Transverse colon (tissue), 4 donors: ENCODE measurements around the gene TRMT44. TPM values are rescaled to one million over a fixed set of nuclear protein-coding genes. Genes with fewer than 3 reads are reported as not detected.

ENCODE experiments used
- DNase-seq: peaks from one replicate; pipeline ENCODE4 v3.0.0-alpha.2; 2019
- H3K27ac ChIP-seq, 4 donors: fragments of 200-600 bp; sonication (generic); 2 replicates each; pipeline ENCODE4 v1.5.1; 2016 to 2018; ENCODE audit warnings: inconsistent platforms in 4 of 4
- H3K27me3 ChIP-seq: fragments of 200-600 bp; sonication (generic); 2 replicates; pipeline ENCODE4 v1.5.1; 2017; ENCODE audit warnings: inconsistent platforms
- H3K36me3 ChIP-seq, 4 donors: fragments of 200-600 bp; sonication (generic); 2 replicates each; pipeline ENCODE4 v1.5.1; 2017 to 2019; ENCODE audit warnings: inconsistent platforms in 4 of 4
- H3K4me1 ChIP-seq, 4 donors: fragments of 200-600 bp; sonication (generic); 2 replicates each; pipeline ENCODE4 v1.5.1; 2017 to 2020; ENCODE audit warnings: inconsistent platforms in 4 of 4
- H3K4me3 ChIP-seq, 4 donors: fragments of 200-600 bp; sonication (generic); 1 replicate in 1 of 4; 2 replicates in 3 of 4; pipeline versions ENCODE4 v1.5.1 to v1.6.1; 2017 to 2019; ENCODE audit warnings: inconsistent platforms in 4 of 4
- H3K9me3 ChIP-seq, 2 donors: fragments of 200-600 bp; sonication (generic); 2 replicates each; pipeline ENCODE4 v1.5.1; 2017 to 2019; ENCODE audit warnings: inconsistent platforms in 2 of 2
- EP300 ChIP-seq: sonication (generic); formaldehyde crosslinking; IDR thresholded peaks from one replicate; pipeline ENCODE4 v1.6.1; 2017; ENCODE audit warnings: antibody characterized with exemption, low read depth
- POLR2A ChIP-seq: fragments of 450-650 bp; IDR thresholded peaks from one replicate; pipeline ENCODE4 v1.6.1; 2016; ENCODE audit warnings: antibody characterized with exemption, mild to moderate bottlenecking, moderate library complexity
- POLR2AphosphoS5 ChIP-seq, 3 donors: sonication (generic); formaldehyde crosslinking; IDR thresholded peaks; one replicate each; pipeline ENCODE4 v1.6.1; 2016; ENCODE audit warnings: antibody characterized with exemption in 3 of 3
- WGBS, 2 donors: methylation state at CpG; one replicate each; pipeline ENCODE4 v1.1.5; 2018; ENCODE audit warnings: low coverage in 1 of 2; 5-methylcytosine and 5-hydroxymethylcytosine counted together
- in situ Hi-C, 4 donors: fragments of 200-750 bp; cut with MboI; loops; one replicate each; pipeline versions ENCODE4 v1.15.0 to v1.15.1; 2017; ENCODE audit warnings: low sequenced_read_pairs in 3 of 4, low pct_ligation_motif_present in 1 of 4, low pct_unique_long_range_greater_than_20kb in 1 of 4
- intact Hi-C: fragments of 100-400 bp; cut with DNase I; formaldehyde crosslinking; loops from one replicate; pipeline ENCODE4 v1.15.1; 2023; ENCODE audit warnings: low total_unique reads
- total RNA-seq, 4 donors: library from RNA; depleted of rRNA; stranded (reverse); fragments of >200 nt; gene quantifications; one replicate each; pipeline ENCODE4 v1.1.0, GENCODE V29; 2016
- TF ChIP-seq, protein P1 (sequence below), 5 experiments: fragments of 200-600 bp in 3 of 5; fragments of 450-650 bp in 2 of 5; sonication (generic) in 3 of 5; IDR thresholded peaks; 1 replicate in 2 of 5; 2 replicates in 3 of 5; pipeline ENCODE4 v1.5.1; 2016 to 2017; ENCODE audit warnings: antibody characterized with exemption in 5 of 5, inconsistent platforms in 3 of 5, mild to moderate bottlenecking in 2 of 5, moderate library complexity in 1 of 5

TRMT44 gene
- total RNA-seq, 4 donors from 2014 or later, result 19.1 to 190 (median 29.7) TPM

DNA sequence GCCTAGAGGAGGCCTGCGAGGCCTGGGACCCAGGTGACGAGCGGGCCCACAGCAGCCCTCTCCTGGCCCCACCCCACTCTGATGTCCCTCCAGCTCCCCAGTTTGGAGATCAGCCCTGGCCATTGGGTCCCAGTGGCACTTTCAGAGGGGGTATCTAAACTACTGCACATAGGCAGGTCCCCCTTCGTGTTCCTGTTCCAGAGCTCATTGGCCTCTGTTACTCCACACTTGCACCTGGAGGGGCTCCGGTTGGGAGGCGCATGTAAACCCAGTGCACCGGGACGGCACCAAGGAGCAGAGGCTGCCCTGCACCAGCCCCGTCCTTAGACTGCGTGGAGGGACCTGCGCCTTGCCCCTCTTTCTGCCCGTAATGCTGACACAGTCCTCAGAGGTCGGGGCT is 34.3 kb downstream of the TRMT44 start:
- TF ChIP-seq, protein P1, sequence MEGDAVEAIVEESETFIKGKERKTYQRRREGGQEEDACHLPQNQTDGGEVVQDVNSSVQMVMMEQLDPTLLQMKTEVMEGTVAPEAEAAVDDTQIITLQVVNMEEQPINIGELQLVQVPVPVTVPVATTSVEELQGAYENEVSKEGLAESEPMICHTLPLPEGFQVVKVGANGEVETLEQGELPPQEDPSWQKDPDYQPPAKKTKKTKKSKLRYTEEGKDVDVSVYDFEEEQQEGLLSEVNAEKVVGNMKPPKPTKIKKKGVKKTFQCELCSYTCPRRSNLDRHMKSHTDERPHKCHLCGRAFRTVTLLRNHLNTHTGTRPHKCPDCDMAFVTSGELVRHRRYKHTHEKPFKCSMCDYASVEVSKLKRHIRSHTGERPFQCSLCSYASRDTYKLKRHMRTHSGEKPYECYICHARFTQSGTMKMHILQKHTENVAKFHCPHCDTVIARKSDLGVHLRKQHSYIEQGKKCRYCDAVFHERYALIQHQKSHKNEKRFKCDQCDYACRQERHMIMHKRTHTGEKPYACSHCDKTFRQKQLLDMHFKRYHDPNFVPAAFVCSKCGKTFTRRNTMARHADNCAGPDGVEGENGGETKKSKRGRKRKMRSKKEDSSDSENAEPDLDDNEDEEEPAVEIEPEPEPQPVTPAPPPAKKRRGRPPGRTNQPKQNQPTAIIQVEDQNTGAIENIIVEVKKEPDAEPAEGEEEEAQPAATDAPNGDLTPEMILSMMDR (IDR thresholded peaks at IDR 0.05), result no peak
- TF ChIP-seq POLR2A (no peak), POLR2AphosphoS5 (IDR thresholded peaks at IDR 0.05) (no peak), EP300 (no peak)
- Histone ChIP-seq H3K4me3 (no peak overlapping the region), H3K36me3 (no peaks in the 10 kb centered on the region), H3K4me1 (peaks cover 5 to 21% (median 12%) of the 10 kb centered on the region in 4 donors), H3K9me3 (no peaks in the 10 kb centered on the region), H3K27me3 (no peaks in the 10 kb centered on the region), H3K27ac (no peak overlapping the region)
- intact Hi-C loops, result loop anchor here (5.0 kb wide), 1 partner anchor 117 kb away; the partner anchor contains the start of gene CPZ
- 96% methylated on average over 13 of the region's 13 CpGs; no CpG with 5 or more reads in 1 of the 2 donors for WGBS, 2 donors
- no peak for DNase-seq
- in situ Hi-C loops, result loop anchor here in 1 of 4 donors (25.0 kb wide), 1 partner anchor 112 kb away; the partner anchor contains the start of genes CPZ and GPR78

DNA sequence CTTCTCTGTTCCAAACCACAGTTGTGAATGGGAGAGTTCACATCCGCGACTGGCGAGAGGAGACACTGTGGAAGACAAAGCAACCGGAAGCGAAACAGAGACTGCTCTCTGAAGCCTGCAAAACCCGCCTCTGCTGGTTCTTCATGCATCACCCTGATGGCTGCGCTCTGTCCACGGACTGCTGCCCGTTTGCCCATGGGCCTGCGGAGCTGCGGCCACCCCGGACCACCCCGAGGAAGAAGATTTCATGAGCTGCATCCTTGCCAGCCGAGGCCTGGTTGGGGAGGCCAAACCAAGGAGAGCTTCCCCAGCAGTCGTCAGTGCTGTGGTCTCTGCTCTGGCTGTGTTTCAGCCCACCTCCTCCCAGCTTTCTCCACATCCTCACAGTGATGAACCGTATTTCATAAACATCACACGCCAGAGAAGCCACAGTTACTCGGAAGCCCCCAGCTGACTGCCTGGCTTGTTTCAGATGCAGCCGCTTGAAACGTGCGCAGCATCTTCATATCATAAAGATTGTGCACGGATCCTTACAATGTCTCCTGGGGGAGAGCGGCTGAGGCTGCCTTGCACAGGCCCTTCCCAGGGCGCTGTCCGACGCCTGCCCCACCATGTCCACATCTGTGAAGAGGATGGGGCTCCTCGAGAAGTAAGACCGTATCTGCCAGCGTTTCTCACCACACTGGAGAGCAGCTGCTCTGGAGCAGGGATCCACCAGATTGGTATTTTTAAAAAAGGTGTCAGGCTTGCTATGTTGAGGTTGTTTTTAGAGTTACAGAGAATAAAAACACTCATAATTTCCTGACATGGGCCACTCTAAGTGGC is 35.4 kb downstream of the TRMT44 start:
- Histone ChIP-seq H3K36me3 (no peaks in the 10 kb centered on the region), H3K4me1 (peaks cover 5 to 21% (median 12%) of the 10 kb centered on the region in 4 donors), H3K27me3 (no peaks in the 10 kb centered on the region), H3K4me3 (no peak overlapping the region), H3K27ac (no peak overlapping the region), H3K9me3 (no peaks in the 10 kb centered on the region)
- 81 to 90% methylated on average over 8 to 29 of the region's 29 CpGs for WGBS, 2 donors
- in situ Hi-C loops (no loop called here), intact Hi-C loops (no loop called here)
- TF ChIP-seq POLR2AphosphoS5 (IDR thresholded peaks at IDR 0.05), result no peak
- TF ChIP-seq, protein P1 (IDR thresholded peaks at IDR 0.05), result no peak
- no peak for TF ChIP-seq EP300
- TF ChIP-seq POLR2A, result no peak
- DNase-seq, result no peak

DNA sequence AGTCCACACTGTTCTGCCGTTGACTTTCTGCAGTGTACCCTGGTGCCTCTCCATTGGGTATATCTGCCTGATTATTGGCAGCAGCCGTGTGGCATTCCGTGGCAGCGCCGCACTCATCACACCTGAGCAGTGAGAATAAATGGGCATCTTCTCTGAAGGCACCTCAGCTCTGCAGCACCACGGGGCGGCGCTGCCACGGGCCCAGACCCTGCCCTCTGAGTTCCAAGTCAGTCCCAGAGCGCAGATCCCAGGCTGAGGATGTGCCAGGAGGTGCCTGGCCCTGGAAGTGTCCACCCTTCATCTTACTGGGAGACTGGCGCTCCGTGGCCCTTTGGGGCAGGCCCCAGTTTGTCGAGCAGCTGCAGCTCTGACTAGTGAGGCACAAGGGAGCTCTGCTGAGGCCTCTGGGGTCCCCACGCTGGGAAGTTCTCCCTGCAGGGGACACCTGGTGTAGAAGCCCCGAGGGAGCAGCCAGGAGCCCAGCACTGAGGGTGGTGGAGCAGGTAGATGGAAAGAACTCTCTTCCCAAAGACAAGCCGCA is 36.6 kb downstream of the TRMT44 start:
- intact Hi-C loops (no loop called here), in situ Hi-C loops (no loop called here)
- Histone ChIP-seq H3K4me1 (peaks cover 5 to 19% (median 10%) of the 10 kb centered on the region in 4 donors), H3K4me3 (no peak overlapping the region), H3K27ac (no peak overlapping the region), H3K27me3 (no peaks in the 10 kb centered on the region), H3K36me3 (no peaks in the 10 kb centered on the region), H3K9me3 (no peaks in the 10 kb centered on the region)
- WGBS, 2 donors, result 94% methylated on average over 11 of the region's 16 CpGs; no CpG with 5 or more reads in 1 of the 2 donors
- TF ChIP-seq, protein P1 (IDR thresholded peaks at IDR 0.05), result no peak
- TF ChIP-seq EP300 (no peak), POLR2AphosphoS5 (IDR thresholded peaks at IDR 0.05) (no peak)
- no peak for DNase-seq

DNA sequence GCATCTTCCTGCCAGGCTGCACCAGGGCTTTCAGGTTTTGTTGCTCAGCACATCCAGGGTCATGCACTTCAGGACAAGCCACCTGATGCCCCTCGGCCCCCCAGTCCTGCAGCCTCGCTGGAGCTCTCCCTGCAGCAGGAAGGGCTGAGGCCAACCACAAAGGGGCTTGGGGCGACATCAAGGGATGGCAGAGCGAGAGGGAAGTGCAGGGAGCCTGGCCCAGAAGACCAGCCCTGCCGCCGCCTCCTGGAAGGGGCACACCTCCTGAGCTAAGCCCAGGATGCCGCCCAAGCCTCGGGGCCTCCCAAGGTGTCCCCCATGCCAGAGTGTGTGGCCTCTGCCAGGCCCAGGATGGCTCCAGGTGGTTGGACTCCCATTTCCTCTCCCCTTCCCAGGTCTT is 37.1 kb downstream of the TRMT44 start:
- no peak for TF ChIP-seq EP300
- no peak for TF ChIP-seq POLR2A
- no peak for TF ChIP-seq POLR2AphosphoS5 (IDR thresholded peaks at IDR 0.05)
- TF ChIP-seq, protein P1 (IDR thresholded peaks at IDR 0.05), result no peak
- in situ Hi-C loops (no loop called here), intact Hi-C loops (no loop called here)
- no peak for DNase-seq
- Histone ChIP-seq H3K9me3 (no peaks in the 10 kb centered on the region), H3K27ac (no peak overlapping the region), H3K4me3 (no peak overlapping the region), H3K4me1 (peaks cover under 1 to 14% (median 6%) of the 10 kb centered on the region in 4 donors), H3K36me3 (no peaks in the 10 kb centered on the region), H3K27me3 (no peaks in the 10 kb centered on the region)
- 90% methylated on average over 8 of the region's 8 CpGs; no CpG with 5 or more reads in 1 of the 2 donors for WGBS, 2 donors
